Loucy (cell line): ENCODE results near the gene PHAF1.

Experiments used
- CTCF ChIP-seq: fragments of 200-600 bp; sonication (generic); conservative IDR thresholded peaks from 2 replicates; pipeline ENCODE4 v1.5.1; 2014; ENCODE audit warnings: mild to moderate bottlenecking, antibody characterized with exemption, low read length
- EZH2phosphoT487 ChIP-seq: fragments of 200-600 bp; IDR thresholded peaks from 2 replicates; pipeline ENCODE4 v1.6.1; 2018; ENCODE audit warnings: antibody characterized with exemption, mild to moderate bottlenecking, moderate library complexity, borderline replicate concordance

DNA sequence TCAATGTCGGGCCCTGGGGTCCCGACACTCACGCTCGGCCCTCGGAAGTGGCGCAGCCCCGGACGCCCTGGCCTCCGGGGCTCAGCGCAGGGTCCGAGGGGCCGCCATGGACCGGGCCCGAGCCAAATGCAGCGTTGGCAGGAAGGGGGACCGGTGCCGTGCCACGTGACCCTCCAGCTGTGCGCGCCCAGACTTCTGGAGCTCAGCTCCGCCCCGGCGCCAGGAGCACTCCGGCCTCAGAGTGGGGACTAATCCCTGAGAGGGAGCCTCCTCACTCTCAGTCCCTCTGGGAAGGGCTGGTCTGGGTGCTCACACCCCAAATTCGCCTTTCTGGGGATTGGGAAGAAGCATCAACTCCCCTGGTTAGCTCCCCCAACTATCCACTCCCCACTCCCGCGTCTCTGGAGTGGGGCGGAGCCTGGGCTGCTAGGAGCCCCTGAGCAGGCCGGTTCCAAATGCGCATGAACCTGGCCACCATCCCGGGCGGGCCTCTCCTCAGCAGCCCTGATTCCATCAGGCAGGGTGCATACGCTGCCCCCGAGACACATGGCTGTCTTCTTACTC is 41.2 kb downstream of the PHAF1 start, which contains the start of gene B3GNT9:
- TF ChIP-seq CTCF (no peak), EZH2phosphoT487 (no peak)
